ENCODE data around the gene KCNH5.
"Not testable (repeated sequence)": the region's sequence is repeated elsewhere in the genome, so short reads cannot be mapped to it uniquely, and the experiment has no call there.

Gene KCNH5

DNA sequence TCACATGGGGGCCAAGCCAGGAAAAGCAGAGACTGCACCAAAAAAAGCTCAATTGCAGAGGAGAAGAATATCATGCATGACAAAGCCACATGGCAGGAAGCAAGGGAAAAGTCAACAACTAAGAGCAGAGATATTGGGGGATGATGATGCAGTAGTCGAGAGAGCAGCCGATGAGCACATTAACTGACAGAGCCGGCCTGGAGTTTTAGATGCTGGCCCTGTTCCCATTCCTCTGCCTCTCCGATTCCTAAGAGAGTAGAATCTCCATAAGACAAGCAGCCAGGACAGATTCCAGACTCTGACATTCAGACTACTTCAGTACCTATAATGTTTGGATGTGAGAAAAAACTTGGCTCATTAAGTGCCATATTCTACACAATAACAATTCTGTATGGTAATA, 155.9 kb downstream of the KCNH5 start:
- no peak overlapping the region for H3K9ac ChIP-seq (ENCODE audit: low read depth, low read length)
- H3K36me3 ChIP-seq (ENCODE audit: insufficient read depth, low read length): no peaks in the 10 kb centered on the region
- 74% methylated on average over 4 of the region's 4 CpGs for WGBS
- no peaks in the 10 kb centered on the region for H3K9me3 ChIP-seq (ENCODE audit: insufficient read depth, low read depth, low read length)
- H3K4me1 ChIP-seq (ENCODE audit: insufficient read depth, low read length): peaks cover 13% of the 10 kb centered on the region; the same call in 1 of the 2 replicates
- no peak overlapping the region for H3K27ac ChIP-seq (ENCODE audit: low read depth, low read length)
- no peaks in the 10 kb centered on the region for H3K27me3 ChIP-seq (ENCODE audit: insufficient read depth, low read length)
- H3K4me3 ChIP-seq (ENCODE audit: low read length): no peak overlapping the region

- Histone ChIP-seq H3K4me1 (ENCODE audit: insufficient read depth, low read length) (peaks cover 13% of the 10 kb centered on the region; the same call in 1 of the 2 replicates), H3K9me3 (ENCODE audit: insufficient read depth, low read depth, low read length) (no peaks in the 10 kb centered on the region), H3K36me3 (ENCODE audit: insufficient read depth, low read length) (no peaks in the 10 kb centered on the region), H3K9ac (ENCODE audit: low read depth, low read length) (no peak overlapping the region), H3K27me3 (ENCODE audit: insufficient read depth, low read length) (no peaks in the 10 kb centered on the region), H3K4me3 (ENCODE audit: low read length) (no peak overlapping the region), H3K27ac (ENCODE audit: low read depth, low read length) (no peak overlapping the region)
- WGBS: 100% methylated on average over 1 of the region's 1 CpG
These were observed 158.8 kb downstream of the KCNH5 start for GRCh38 chr14:62886461-62886860.

DNA sequence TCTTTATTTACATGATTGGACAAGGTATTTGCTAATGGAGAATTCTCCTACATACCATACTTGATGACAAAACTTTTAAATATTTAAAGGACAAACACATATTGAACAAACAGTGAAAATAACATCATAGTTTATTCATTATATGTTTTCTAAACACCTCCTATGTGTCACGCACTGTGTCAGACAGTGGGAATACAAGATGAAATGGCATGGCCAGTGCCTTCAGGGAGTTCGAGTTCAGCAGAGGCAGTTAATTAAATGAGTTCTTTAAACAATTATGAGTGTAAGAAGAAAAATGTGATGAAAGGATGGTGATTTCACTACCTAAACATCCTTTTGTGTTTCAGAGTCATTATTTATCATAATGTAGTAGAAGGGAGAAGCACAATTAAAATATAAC, 159.8 kb downstream of the KCNH5 start:
- H3K9me3 ChIP-seq (ENCODE audit: insufficient read depth, low read depth, low read length): no peaks in the 10 kb centered on the region
- 100% methylated on average over 2 of the region's 2 CpGs for WGBS
- no peak overlapping the region for H3K4me3 ChIP-seq (ENCODE audit: low read length)
- no peak overlapping the region for H3K9ac ChIP-seq (ENCODE audit: low read depth, low read length)
- H3K27ac ChIP-seq (ENCODE audit: low read depth, low read length): no peak overlapping the region
- no peaks in the 10 kb centered on the region for H3K27me3 ChIP-seq (ENCODE audit: insufficient read depth, low read length)
- no peaks in the 10 kb centered on the region for H3K36me3 ChIP-seq (ENCODE audit: insufficient read depth, low read length)
- H3K4me1 ChIP-seq (ENCODE audit: insufficient read depth, low read length): peaks cover 13% of the 10 kb centered on the region; the same call in 1 of the 2 replicates

- no peak overlapping the region for H3K4me3 ChIP-seq (ENCODE audit: low read length)
- H3K27me3 ChIP-seq (ENCODE audit: insufficient read depth, low read length): no peaks in the 10 kb centered on the region
- H3K4me1 ChIP-seq (ENCODE audit: insufficient read depth, low read length): no peaks in the 10 kb centered on the region
- 80% methylated on average over 1 of the region's 2 CpGs for WGBS
- H3K36me3 ChIP-seq (ENCODE audit: insufficient read depth, low read length): no peaks in the 10 kb centered on the region
- no peaks in the 10 kb centered on the region for H3K9me3 ChIP-seq (ENCODE audit: insufficient read depth, low read depth, low read length)
- no peak overlapping the region for H3K27ac ChIP-seq (ENCODE audit: low read depth, low read length)
- H3K9ac ChIP-seq (ENCODE audit: low read depth, low read length): no peak overlapping the region
These were observed 162.3 kb downstream of the KCNH5 start for GRCh38 chr14:62882967-62883366.

DNA sequence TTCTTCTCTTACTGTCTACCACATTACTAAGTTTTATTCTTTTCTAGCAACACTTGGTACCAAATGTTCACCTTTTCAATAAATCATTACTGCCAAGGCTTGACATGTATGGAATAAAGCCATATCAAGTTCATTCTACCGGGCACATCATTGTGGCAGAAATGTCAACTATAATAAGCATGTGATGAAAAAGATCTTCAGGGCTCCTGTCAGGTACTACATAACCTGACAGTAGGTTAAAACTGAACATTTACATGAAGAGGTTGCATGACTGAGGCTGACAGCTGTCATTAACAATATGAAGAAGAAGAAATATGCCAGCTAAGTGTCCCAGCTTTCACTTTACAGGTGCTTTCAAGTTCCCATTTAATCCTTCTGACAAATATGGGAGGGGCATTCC, 178.9 kb downstream of the KCNH5 start:
- no peaks in the 10 kb centered on the region for H3K36me3 ChIP-seq (ENCODE audit: insufficient read depth, low read length)
- H3K4me1 ChIP-seq (ENCODE audit: insufficient read depth, low read length): peaks cover 10% of the 10 kb centered on the region; the same call in 1 of the 2 replicates
- no peak overlapping the region for H3K9ac ChIP-seq (ENCODE audit: low read depth, low read length)
- no peaks in the 10 kb centered on the region for H3K27me3 ChIP-seq (ENCODE audit: insufficient read depth, low read length)
- no peaks in the 10 kb centered on the region for H3K9me3 ChIP-seq (ENCODE audit: insufficient read depth, low read depth, low read length)
- no peak overlapping the region for H3K27ac ChIP-seq (ENCODE audit: low read depth, low read length)
- H3K4me3 ChIP-seq (ENCODE audit: low read length): no peak overlapping the region
- 92% methylated on average over 1 of the region's 1 CpG for WGBS

DNA sequence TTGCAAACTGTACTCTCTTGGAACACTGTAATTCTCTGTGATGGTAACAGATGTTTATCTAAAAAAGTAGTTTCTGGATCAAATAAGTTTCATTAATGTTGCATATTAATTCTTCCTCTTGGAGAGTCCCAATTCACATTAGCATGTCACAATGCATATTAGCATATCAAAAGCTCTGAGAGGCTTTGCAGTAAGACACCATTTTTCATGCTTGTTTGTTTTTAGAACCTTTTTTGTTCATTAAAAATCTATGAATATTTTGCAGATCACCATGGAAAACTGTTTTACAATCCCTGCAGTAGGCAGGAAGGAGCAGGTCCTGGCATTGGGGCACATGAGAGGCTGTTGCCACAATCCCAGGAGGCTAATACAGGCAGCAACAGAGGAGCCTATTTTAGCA, 180.7 kb downstream of the KCNH5 start:
- H3K4me1 ChIP-seq (ENCODE audit: insufficient read depth, low read length): peaks cover 10% of the 10 kb centered on the region; the same call in 1 of the 2 replicates
- no peak overlapping the region for H3K9ac ChIP-seq (ENCODE audit: low read depth, low read length)
- H3K27ac ChIP-seq (ENCODE audit: low read depth, low read length): no peak overlapping the region

GRCh38 chr14:62858011-62858410, 187.2 kb downstream of the KCNH5 start:
- H3K36me3 ChIP-seq (ENCODE audit: insufficient read depth, low read length); H3K4me1 ChIP-seq (ENCODE audit: insufficient read depth, low read length): not testable (repeated sequence)
- WGBS: 89% methylated on average over 2 of the region's 2 CpGs

More for the DNA sequence above, 180.7 kb downstream of the KCNH5 start:
- no peaks in the 10 kb centered on the region for H3K27me3 ChIP-seq (ENCODE audit: insufficient read depth, low read length)
- no peaks in the 10 kb centered on the region for H3K9me3 ChIP-seq (ENCODE audit: insufficient read depth, low read depth, low read length)
- H3K36me3 ChIP-seq (ENCODE audit: insufficient read depth, low read length): no peaks in the 10 kb centered on the region
- no peak overlapping the region for H3K4me3 ChIP-seq (ENCODE audit: low read length)

DNA sequence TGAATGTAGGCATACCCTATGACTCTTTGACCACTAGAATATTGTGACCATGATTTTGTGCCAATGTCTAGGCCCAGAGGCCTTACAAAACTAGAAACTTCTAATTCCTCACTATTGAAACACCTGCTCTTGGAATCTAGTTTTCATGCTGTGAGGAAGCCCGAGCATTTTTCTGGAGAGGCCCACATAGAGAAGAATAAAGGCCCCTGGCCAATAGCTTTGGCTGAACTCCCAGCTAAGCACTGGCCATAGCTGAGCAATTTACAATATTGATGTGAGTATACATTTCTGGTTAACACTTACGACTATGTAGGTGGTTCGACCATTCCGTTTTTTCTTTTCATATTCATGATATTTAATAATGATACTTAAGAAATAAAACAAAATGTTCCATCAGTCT, 190.3 kb downstream of the KCNH5 start:
- Histone ChIP-seq H3K9me3 (ENCODE audit: insufficient read depth, low read depth, low read length) (no peaks in the 10 kb centered on the region), H3K36me3 (ENCODE audit: insufficient read depth, low read length) (no peaks in the 10 kb centered on the region), H3K27ac (ENCODE audit: low read depth, low read length) (no peak overlapping the region), H3K27me3 (ENCODE audit: insufficient read depth, low read length) (no peaks in the 10 kb centered on the region), H3K4me3 (ENCODE audit: low read length) (no peak overlapping the region), H3K4me1 (ENCODE audit: insufficient read depth, low read length) (no peaks in the 10 kb centered on the region), H3K9ac (ENCODE audit: low read depth, low read length) (no peak overlapping the region)
- WGBS: 89% methylated on average over 1 of the region's 4 CpGs

More at GRCh38 chr14:62858011-62858410, 187.2 kb downstream of the KCNH5 start:
- not testable (repeated sequence) for H3K27me3 ChIP-seq (ENCODE audit: insufficient read depth, low read length); H3K9me3 ChIP-seq (ENCODE audit: insufficient read depth, low read depth, low read length); H3K4me3 ChIP-seq (ENCODE audit: low read length); H3K9ac ChIP-seq (ENCODE audit: low read depth, low read length); H3K27ac ChIP-seq (ENCODE audit: low read depth, low read length)

DNA sequence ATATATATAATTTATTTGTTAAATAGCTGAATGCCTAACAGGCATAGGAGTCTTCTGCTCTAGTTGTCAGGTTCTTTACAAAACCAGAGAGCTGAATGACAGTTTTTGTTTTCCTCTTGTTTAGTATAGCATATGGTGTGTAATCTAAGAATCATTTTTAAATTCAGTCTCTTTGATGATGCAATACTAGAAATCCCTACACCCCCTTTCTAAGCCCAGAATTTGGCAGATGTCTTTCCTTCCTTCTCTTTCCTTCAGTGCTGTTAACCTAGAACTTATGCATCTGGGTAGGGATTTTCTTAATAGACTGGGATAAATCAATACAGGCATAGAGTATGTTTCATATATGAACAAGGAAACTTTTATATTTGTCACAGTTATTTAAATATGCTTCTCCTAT, 198.1 kb downstream of the KCNH5 start:
- Histone ChIP-seq H3K9me3 (ENCODE audit: insufficient read depth, low read depth, low read length) (no peaks in the 10 kb centered on the region), H3K27me3 (ENCODE audit: insufficient read depth, low read length) (no peaks in the 10 kb centered on the region), H3K27ac (ENCODE audit: low read depth, low read length) (no peak overlapping the region), H3K4me3 (ENCODE audit: low read length) (no peak overlapping the region), H3K4me1 (ENCODE audit: insufficient read depth, low read length) (no peaks in the 10 kb centered on the region), H3K9ac (ENCODE audit: low read depth, low read length) (no peak overlapping the region), H3K36me3 (ENCODE audit: insufficient read depth, low read length) (no peaks in the 10 kb centered on the region)

- Histone ChIP-seq H3K9ac (ENCODE audit: low read depth, low read length) (no peak overlapping the region), H3K9me3 (ENCODE audit: insufficient read depth, low read depth, low read length) (no peaks in the 10 kb centered on the region), H3K4me1 (ENCODE audit: insufficient read depth, low read length) (no peaks in the 10 kb centered on the region), H3K27ac (ENCODE audit: low read depth, low read length) (no peak overlapping the region), H3K4me3 (ENCODE audit: low read length) (no peak overlapping the region), H3K27me3 (ENCODE audit: insufficient read depth, low read length) (no peaks in the 10 kb centered on the region), H3K36me3 (ENCODE audit: insufficient read depth, low read length) (no peaks in the 10 kb centered on the region)
- WGBS: 92% methylated on average over 1 of the region's 2 CpGs
These were observed 200.7 kb downstream of the KCNH5 start for GRCh38 chr14:62844546-62844945.

DNA sequence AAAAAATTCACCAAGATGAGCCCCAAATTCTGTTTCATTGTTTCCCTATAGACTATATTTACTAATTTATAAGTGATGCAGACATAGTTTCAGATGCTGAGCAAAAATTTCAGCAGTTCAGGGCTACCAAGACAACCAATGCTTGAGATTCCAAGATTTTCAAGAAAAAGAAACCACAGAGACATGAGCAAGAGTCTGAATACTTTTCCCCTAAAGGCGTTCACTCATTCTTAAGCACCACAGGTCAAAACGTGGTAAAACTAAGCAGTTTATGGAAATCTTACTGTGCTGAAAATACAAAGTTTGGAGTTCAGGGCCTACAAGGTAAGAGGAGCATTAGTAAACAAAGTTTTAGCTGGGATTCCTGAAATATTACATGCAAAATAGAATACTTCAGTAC, 221.2 kb downstream of the KCNH5 start:
- Histone ChIP-seq H3K27me3 (ENCODE audit: insufficient read depth, low read length) (no peaks in the 10 kb centered on the region), H3K9me3 (ENCODE audit: insufficient read depth, low read depth, low read length) (peaks cover 22% of the 10 kb centered on the region), H3K4me1 (ENCODE audit: insufficient read depth, low read length) (no peaks in the 10 kb centered on the region), H3K27ac (ENCODE audit: low read depth, low read length) (no peak overlapping the region), H3K4me3 (ENCODE audit: low read length) (no peak overlapping the region), H3K9ac (ENCODE audit: low read depth, low read length) (no peak overlapping the region), H3K36me3 (ENCODE audit: insufficient read depth, low read length) (no peaks in the 10 kb centered on the region; the same call in 1 of the 2 replicates)
- 88% methylated on average over 2 of the region's 2 CpGs for WGBS

GRCh38 chr14:62819931-62820330, 225.3 kb downstream of the KCNH5 start:
- Histone ChIP-seq H3K4me1 (ENCODE audit: insufficient read depth, low read length) (no peaks in the 10 kb centered on the region), H3K9me3 (ENCODE audit: insufficient read depth, low read depth, low read length) (0 out of 2 replicates have a peak, but pooled peaks cover 2% of the 10 kb centered on the region), H3K9ac (ENCODE audit: low read depth, low read length) (no peak overlapping the region), H3K4me3 (ENCODE audit: low read length) (no peak overlapping the region), H3K27ac (ENCODE audit: low read depth, low read length) (no peak overlapping the region), H3K27me3 (ENCODE audit: insufficient read depth, low read length) (no peaks in the 10 kb centered on the region), H3K36me3 (ENCODE audit: insufficient read depth, low read length) (no peaks in the 10 kb centered on the region)
- WGBS: no CpG with 5 or more reads among the region's 1 CpG
